HG03196 (cell line): ENCODE data around the gene NEIL1.
"Not testable (repeated sequence)": the region's sequence is repeated elsewhere in the genome, so short reads cannot be mapped to it uniquely, and the experiment has no call there.

ENCODE experiments used
- ATAC-seq: cut with Tn5 transposase; IDR thresholded peaks from one replicate; pipeline ENCODE4 v1.9.1; 2021; ENCODE audit not compliant: unreplicated experiment

NEIL1 gene, protein sequence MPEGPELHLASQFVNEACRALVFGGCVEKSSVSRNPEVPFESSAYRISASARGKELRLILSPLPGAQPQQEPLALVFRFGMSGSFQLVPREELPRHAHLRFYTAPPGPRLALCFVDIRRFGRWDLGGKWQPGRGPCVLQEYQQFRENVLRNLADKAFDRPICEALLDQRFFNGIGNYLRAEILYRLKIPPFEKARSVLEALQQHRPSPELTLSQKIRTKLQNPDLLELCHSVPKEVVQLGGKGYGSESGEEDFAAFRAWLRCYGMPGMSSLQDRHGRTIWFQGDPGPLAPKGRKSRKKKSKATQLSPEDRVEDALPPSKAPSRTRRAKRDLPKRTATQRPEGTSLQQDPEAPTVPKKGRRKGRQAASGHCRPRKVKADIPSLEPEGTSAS

GRCh38 chr15:75346796-75347221 lies at the start of gene NEIL1:
NEIL1 (plus strand) TSS chr15:75347039; CDS start chr15:75348906, 1,867 bp downstream.
- no peak for ATAC-seq

DNA sequence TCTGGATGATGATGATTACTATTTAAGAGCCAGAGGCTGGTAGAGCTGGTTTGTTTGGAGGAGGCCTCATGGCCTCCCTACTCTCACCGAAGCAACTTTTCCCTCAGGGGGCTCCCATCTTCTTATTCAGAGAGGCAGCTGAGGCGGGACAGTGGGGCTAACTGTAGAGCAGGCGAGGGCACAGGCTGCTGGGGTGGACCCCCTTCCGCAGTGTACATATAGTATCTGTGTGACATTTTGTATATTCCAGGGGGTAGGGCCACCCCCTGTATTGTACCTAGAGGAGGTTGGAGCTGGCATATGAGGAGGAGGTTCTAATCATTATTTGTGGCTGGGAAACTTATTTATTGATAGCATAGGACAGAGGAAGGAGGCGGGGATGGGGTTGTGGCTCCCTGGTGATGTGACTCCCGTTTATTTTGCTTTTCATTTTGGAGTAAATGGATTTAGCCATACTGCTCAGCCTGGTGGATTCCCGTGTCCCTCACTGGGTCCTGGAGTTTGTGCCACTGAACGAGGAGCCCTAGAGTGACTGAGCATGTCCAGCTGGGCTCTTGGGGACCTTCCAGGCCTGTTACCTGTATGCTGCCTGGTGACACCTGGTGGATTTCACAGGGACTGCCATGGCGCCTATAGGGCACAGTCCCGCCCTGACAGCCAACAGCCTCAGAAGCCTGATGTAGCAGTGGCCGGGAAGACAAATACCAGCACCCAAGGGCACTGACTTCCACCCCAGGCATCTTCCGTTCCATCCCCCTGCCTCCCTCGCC lies 48.1 kb upstream of the NEIL1 start:
- ATAC-seq: not testable (repeated sequence)

- not testable (repeated sequence) for ATAC-seq
Observed at GRCh38 chr15:75299311-75299688, 47.5 kb upstream of the NEIL1 start.

DNA sequence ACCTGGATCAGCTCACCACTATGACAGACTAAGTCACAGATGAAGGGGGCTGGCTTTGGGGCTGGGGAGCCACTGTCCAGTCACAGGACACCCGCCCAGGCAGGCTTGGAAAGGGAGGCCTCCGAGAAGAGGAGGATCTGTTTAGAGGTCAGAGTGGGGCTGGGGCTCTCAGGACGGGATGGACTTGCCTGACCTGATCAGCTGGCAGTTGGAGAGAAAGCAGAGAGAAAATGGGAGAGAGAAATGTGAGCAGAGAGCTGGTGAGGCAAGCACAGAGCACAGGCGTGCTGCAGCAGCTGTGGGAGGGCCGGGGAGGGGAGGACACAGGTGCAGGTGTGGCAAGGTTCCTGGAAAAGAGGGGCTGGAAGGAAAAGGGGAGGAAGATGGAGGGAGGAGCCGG lies 46.8 kb upstream of the NEIL1 start:
- ATAC-seq: not testable (repeated sequence)

DNA sequence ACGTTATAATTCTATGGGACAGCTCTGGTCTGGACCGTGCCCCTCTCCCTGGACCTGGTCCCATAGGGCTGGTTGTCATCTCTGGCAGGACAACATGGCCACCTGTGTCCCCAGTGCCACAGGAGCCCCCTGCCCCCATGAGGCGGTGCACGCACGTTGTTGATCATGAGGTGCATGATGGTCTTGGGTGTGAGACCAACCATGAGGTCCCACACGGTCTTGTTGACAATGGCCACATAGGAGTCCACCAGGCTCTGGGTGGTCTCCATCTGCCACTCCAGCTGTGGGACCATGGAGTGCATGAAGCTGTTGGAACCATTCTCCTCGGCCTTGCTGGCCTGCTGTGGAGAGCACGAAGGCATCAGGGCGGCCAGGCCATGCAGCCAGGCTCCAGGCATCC lies 44.5 kb upstream of the NEIL1 start:
- no peak for ATAC-seq

DNA sequence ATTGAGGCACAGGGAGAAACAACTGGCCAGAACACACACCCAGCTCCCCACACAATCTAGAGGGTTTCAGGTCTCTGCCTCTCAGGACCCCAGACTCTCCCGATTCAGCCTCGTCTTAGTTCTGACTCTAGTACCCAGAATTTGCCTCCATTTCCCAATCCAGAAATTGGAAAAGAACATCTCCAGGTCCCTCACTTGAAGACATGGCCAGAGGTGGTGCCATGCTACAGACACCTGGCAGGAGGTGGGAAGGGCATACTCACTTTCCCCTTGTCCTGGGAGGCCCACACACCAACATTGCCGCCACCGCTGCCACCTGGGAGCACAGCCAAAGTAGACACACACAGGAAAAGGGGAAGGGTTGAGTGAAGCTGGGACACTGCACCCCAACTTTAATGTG lies 44.1 kb upstream of the NEIL1 start:
- ATAC-seq: not testable (repeated sequence)

DNA sequence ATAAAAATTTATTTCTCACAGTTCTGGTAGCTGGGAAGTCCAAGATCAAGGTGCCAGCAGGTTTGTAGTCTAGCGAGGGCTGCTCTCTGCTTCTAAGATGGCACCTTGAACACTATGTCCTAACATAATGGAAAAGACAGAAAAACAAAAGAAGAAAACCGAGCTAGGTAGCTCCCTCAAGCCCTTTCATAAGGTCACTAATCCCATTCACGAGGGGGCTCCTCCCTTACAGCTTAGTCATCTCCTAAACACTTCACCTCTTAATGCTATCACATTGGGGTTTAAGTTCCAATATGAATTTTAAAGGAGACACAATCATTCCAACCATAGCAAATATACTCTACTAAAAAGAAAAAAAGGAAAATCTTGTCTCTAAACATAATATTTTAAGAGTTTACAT lies 40.7 kb upstream of the NEIL1 start:
- ATAC-seq: no peak

DNA sequence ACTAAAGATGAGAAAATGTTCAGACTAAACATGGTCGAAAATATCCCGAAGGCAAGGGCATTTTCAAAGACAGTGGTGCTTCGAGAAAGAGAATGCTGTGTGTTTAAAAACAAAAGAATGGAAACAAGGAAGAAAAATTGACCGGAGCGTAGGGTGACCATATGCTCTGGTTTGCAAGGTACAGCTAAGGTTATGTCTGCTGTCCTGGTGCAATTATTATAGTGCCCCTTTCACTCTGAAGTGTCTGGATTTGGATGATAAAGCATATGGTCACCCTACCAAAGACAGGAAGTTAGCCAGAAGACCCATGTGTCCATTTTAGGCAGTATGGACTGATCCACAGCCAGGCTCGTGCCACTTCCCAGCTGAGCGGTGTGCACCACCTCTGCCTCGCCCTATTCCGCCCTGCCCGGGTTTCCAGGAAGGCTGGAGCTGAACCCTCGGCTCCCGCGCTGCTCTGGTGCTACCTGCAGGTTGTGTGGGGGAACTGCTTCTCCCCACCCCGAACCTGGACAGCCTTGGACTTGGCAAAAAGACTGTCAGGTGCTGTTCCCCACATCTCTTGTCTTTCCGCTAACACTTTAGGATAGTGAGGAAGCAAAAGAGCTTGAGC lies 39.0 kb upstream of the NEIL1 start:
- no peak for ATAC-seq

DNA sequence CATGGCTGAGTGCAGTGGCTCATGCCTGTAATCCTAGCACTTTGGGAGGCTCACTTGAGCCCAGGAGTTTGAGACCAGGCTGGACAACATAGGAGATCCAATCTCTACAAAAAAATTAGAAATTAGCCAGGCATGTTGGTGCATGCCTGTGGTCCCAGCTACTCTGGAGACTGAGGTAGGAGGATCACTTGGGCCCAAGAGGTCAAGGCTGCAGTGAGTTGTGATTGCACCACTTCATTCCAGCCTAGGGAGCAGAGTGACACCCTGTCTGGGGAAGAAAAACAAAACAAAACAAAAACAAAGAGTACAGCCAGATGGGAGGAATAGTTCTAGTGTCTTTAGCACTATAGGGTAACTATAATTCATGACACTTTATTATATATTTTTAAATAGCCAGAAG lies 37.1 kb upstream of the NEIL1 start:
- ATAC-seq: no peak

GRCh38 chr15:75312548-75312947 lies 34.3 kb upstream of the NEIL1 start:
- ATAC-seq: not testable (repeated sequence)

DNA sequence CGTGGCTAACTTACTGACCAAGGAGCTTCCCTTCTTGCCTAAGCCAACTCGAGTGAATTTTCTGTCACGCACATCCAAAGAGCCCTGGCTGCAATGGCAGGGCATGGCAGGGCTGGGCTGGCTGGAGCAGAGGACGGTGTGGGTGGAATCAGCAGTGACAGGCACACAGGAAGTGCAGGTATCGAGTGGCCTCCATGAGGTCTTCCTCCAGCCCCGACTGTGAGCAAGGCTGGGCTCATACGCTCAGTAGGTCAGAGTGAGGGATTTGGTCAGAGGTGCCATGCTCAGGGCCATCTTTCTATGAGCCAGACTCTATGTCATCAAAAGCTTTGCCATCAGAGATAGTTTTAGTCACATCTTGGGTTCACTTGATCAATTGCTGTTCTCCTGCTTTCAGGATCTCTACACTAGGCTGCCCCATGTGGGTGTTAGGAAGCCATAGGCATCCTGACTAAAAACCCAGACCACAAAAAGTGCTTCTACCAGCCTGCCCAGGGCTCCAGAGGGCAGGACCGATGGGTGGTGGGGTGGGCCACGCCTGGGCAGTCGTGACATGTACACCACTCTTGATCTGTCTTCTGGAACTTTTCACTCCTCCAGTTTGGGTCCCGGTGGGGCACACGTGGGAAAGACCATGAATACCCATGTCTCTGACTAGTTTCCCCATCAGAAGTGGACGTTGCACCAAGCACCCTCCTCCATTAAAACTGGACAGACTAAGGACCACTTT lies 33.6 kb upstream of the NEIL1 start:
- ATAC-seq: no peak

GRCh38 chr15:75314552-75315290 lies 32.1 kb upstream of the NEIL1 start:
- no peak for ATAC-seq

GRCh38 chr15:75319231-75319897 lies 27.5 kb upstream of the NEIL1 start:
- ATAC-seq: not testable (repeated sequence)

- ATAC-seq: no peak
Observed at GRCh38 chr15:75321711-75322110, 25.1 kb upstream of the NEIL1 start.

DNA sequence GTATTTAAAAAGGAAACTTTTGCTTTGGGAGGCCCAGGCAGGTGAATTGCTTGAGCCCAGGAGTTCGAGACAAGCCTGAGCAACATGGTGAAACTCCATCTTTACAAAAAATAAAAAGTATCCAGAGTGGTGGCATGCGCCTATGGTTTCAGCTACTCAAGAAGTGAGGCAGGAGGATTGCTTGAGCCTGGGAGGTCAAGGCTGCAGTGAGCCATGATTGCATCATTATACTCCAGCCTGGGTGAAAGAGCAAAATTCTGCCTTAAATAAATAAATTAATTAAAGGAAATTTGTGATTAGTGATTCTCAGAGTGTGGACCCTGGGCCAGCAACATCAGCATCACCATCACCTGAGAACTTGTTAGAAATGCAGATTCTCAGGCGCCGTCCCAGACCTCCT lies 20.9 kb upstream of the NEIL1 start:
- no peak for ATAC-seq

DNA sequence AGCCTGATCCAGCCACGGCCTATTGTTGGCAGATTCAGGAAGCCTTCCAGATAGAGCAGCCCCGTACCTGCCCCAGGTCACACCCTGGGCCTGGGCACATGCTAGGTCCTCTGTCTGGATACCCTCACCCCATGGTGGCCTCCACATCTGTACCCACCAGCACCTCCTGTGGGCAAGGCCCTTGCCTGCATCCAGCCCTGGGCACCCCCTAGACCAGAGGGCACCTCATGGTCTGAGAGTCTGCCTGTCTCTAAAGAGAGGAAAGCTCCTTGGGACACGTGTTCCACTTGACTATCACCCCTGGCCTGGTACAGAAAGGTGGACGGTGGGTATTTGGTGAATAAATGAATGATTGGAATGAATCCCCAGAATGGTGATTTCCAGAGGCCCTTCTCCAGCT lies 19.8 kb upstream of the NEIL1 start:
- no peak for ATAC-seq

GRCh38 chr15:75327491-75327890 lies 19.3 kb upstream of the NEIL1 start:
- no peak for ATAC-seq

GRCh38 chr15:75328493-75329314 lies 18.1 kb upstream of the NEIL1 start:
- no peak for ATAC-seq

DNA sequence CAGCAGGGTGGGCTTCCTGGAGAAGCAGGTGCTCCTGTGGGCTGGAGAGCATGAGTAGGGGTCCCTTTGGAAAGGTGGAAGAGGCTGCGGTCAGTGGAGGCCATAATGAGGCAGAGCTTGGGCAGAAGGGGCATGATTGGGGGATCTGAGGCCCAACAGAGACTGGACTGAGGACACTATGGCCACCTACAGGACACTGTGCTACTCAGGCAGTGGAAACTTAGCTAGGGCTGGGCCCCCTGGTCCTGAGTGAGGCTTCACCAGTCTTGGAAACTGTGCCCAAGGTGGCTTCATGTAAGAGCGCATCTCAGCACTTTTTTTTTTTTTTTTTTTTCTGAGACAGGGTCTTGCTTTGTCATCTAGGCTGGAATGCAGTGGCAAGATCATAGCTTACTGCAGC lies 17.3 kb upstream of the NEIL1 start:
- ATAC-seq: no peak
